HEK293 (cell line): Measurements from ENCODE around the gene WASF3.

Experiments
- ZNF280D ChIP-seq: fragments of 450-650 bp; formaldehyde crosslinking; IDR thresholded peaks from 2 replicates; pipeline ENCODE4 v1.5.1; 2016; ENCODE audit warnings: missing biosample characterization, missing genetic modification characterization

WASF3 gene

GRCh38 chr13:26735677-26736076 is 178.2 kb downstream of the WASF3 start (continued):
- TF ChIP-seq ZNF280D (tag by site-specific recombination), result no peak
